Epithelial cell of prostate (primary cell): Measurements from ENCODE around the gene SLC39A12.
"Not testable (repeated sequence)": the region's sequence is repeated elsewhere in the genome, so short reads cannot be mapped to it uniquely, and the experiment has no call there.

Source experiments
- DNase-seq: peaks from one replicate; pipeline ENCODE4 v3.0.0-alpha.2; 2011; ENCODE audit warnings: low read depth, low spot score
- H3K27ac ChIP-seq: fragments of 450-650 bp; 2 replicates; pipeline ENCODE4 v1.5.1; 2017; ENCODE audit warnings: mild to moderate bottlenecking

The SLC39A12 gene

GRCh38 chr10:17951868-17952371 is at the start of gene SLC39A12:
Gene SLC39A12 (plus strand): TSS chr10:17951918. CDS start chr10:17953277, 1,359 bp downstream.
- H3K27ac ChIP-seq = peak within 1 kb of the TSS; percentile 29
- peak; percentile 54 for DNase-seq

GRCh38 chr10:17904564-17904963 is 47.2 kb upstream of the SLC39A12 start:
- no peak for DNase-seq
- no peak overlapping the region for H3K27ac ChIP-seq

GRCh38 chr10:17905491-17905890 is 46.2 kb upstream of the SLC39A12 start:
- DNase-seq = no peak
- no peak overlapping the region for H3K27ac ChIP-seq

GRCh38 chr10:17906002-17906401 is 45.7 kb upstream of the SLC39A12 start:
- DNase-seq = no peak
- H3K27ac ChIP-seq = no peak overlapping the region

GRCh38 chr10:17907641-17908040 is 44.1 kb upstream of the SLC39A12 start:
- DNase-seq = no peak
- no peak overlapping the region for H3K27ac ChIP-seq

- no peak for DNase-seq
Measured at GRCh38 chr10:17910125-17910789, 41.5 kb upstream of the SLC39A12 start.

GRCh38 chr10:17912754-17913153 is 39.0 kb upstream of the SLC39A12 start:
- H3K27ac ChIP-seq = no peak overlapping the region
- DNase-seq = no peak

More at GRCh38 chr10:17910125-17910789, 41.5 kb upstream of the SLC39A12 start:
- no peak overlapping the region for H3K27ac ChIP-seq

GRCh38 chr10:17913604-17914003 is 38.1 kb upstream of the SLC39A12 start:
- no peak overlapping the region for H3K27ac ChIP-seq
- DNase-seq = no peak

GRCh38 chr10:17914169-17915045 is 37.3 kb upstream of the SLC39A12 start:
- no peak for DNase-seq
- H3K27ac ChIP-seq = no peak overlapping the region

- DNase-seq = no peak
Measured at GRCh38 chr10:17915181-17915580, 36.5 kb upstream of the SLC39A12 start.

GRCh38 chr10:17918187-17918903 is 33.4 kb upstream of the SLC39A12 start:
- no peak for DNase-seq
- H3K27ac ChIP-seq = no peak overlapping the region

More at GRCh38 chr10:17915181-17915580, 36.5 kb upstream of the SLC39A12 start:
- no peak overlapping the region for H3K27ac ChIP-seq

GRCh38 chr10:17921378-17921777 is 30.3 kb upstream of the SLC39A12 start:
- H3K27ac ChIP-seq = no peak overlapping the region
- DNase-seq = no peak

GRCh38 chr10:17923728-17924127 is 28.0 kb upstream of the SLC39A12 start:
- peak; percentile 95 for DNase-seq
- peak overlapping the region; percentile 86 for H3K27ac ChIP-seq

- peak; percentile 16 for DNase-seq
- peak overlapping the region; percentile 32 for H3K27ac ChIP-seq
Measured at GRCh38 chr10:17943033-17943745, 8.5 kb upstream of the SLC39A12 start.

GRCh38 chr10:17950269-17950668 is 1.4 kb upstream of the SLC39A12 start:
- not testable (repeated sequence) for H3K27ac ChIP-seq

GRCh38 chr10:17950726-17951125 is 992 bp upstream of the SLC39A12 start:
- DNase-seq = no peak

More at GRCh38 chr10:17950269-17950668, 1.4 kb upstream of the SLC39A12 start:
- DNase-seq = not testable (repeated sequence)

GRCh38 chr10:17954372-17954771 is 2.7 kb downstream of the SLC39A12 start:
- not testable (repeated sequence) for DNase-seq, H3K27ac ChIP-seq

More at GRCh38 chr10:17950726-17951125, 992 bp upstream of the SLC39A12 start:
- H3K27ac ChIP-seq = no peak overlapping the region

GRCh38 chr10:17954861-17955260 is 3.1 kb downstream of the SLC39A12 start:
- H3K27ac ChIP-seq = no peak overlapping the region
- no peak for DNase-seq

- H3K27ac ChIP-seq = no peak overlapping the region
- no peak for DNase-seq
Measured at GRCh38 chr10:17958049-17958448, 6.3 kb downstream of the SLC39A12 start.

- H3K27ac ChIP-seq = no peak overlapping the region
- DNase-seq = no peak
Measured at GRCh38 chr10:17959870-17960269, 8.2 kb downstream of the SLC39A12 start.
